Endothelial cell of umbilical vein (primary cell): Measurements from ENCODE around the gene ELMO1. TPM values are rescaled to one million over a fixed set of nuclear protein-coding genes. Genes with fewer than 3 reads are reported as not detected.

Experiments used
- BruUV-seq: library from RNA; stranded (reverse); fragments of 400-500 nt; replicated peaks from 2 replicates; lab custom pipeline; 2021; lab: Mats Ljungman, UMichigan
- CTCF ChIA-PET: fragments of 300-600, 350-600 bp; sonication (Branson Sonifier 250); formaldehyde crosslinking; loops from one replicate; lab custom pipeline; 2021; ENCODE audit warnings: antibody characterized with exemption, inconsistent platforms; lab: Charles Lee
- POLR2A ChIA-PET: fragments of 300-600, 350-600 bp; sonication (Branson Sonifier 250); formaldehyde crosslinking; loops from one replicate; lab custom pipeline; 2021; ENCODE audit warnings: antibody characterized with exemption, inconsistent platforms; lab: Charles Lee
- DNase-seq: peaks from one replicate; pipeline ENCODE4 v3.0.0-alpha.2; 2011; ENCODE audit warnings: low read depth, low spot score
- FAIRE-seq: peaks from 2 replicates; lab custom pipeline; 2011; peaks lifted over from hg19 to GRCh38; lab: Jason Lieb, UNC
- H2AFZ ChIP-seq: 2 replicates; pipeline ENCODE4 v1.6.0; 2012; ENCODE audit warnings: low read depth, low read length, control low read depth, inconsistent platforms
- H3K27ac ChIP-seq: 2 replicates; pipeline ENCODE4 v1.5.1; 2011; ENCODE audit warnings: low read depth, mild to moderate bottlenecking, control low read depth, low read length, moderate library complexity; ENCODE audit not compliant: insufficient read depth
- H3K27me3 ChIP-seq, 2 experiments: 2 replicates each; pipeline versions ENCODE4 v1.6.0 to v1.6.1; 2011; ENCODE audit warnings: low read length in 2 of 2, mixed read lengths in 1 of 2; ENCODE audit not compliant: control insufficient read depth in 2 of 2, insufficient read depth in 2 of 2
- H3K36me3 ChIP-seq, 2 experiments: 2 replicates in 1 of 2; 3 replicates in 1 of 2; pipeline ENCODE4 v1.5.1; 2011; ENCODE audit warnings: low read length in 2 of 2, mild to moderate bottlenecking in 1 of 2, moderate library complexity in 1 of 2; ENCODE audit not compliant: control insufficient read depth in 2 of 2, insufficient read depth in 2 of 2; ENCODE audit errors: extremely low read depth in 1 of 2
- H3K4me1 ChIP-seq: 3 replicates; pipeline ENCODE4 v1.5.1; 2011; ENCODE audit warnings: mild to moderate bottlenecking, low read length; ENCODE audit not compliant: control insufficient read depth, insufficient read depth; ENCODE audit errors: extremely low read depth
- H3K4me2 ChIP-seq: 2 replicates; pipeline ENCODE4 v1.6.1; 2011; ENCODE audit warnings: low read length, control low read depth, mixed read lengths; ENCODE audit not compliant: insufficient read depth
- H3K4me3 ChIP-seq, 3 experiments: fragments of 200-600 bp in 1 of 3; sonication (generic), shearing (Covaris generic) in 1 of 3; replicated peaks in 1 of 3; 2 replicates each; pipeline ENCODE4 v1.5.1; 2011 to 2016; ENCODE audit warnings: control low read depth in 3 of 3, low read length in 3 of 3, mild to moderate bottlenecking in 2 of 3, inconsistent platforms in 1 of 3, low read depth in 1 of 3, moderate library complexity in 1 of 3; ENCODE audit not compliant: insufficient read depth in 1 of 3
- H3K79me2 ChIP-seq: 2 replicates; pipeline ENCODE4 v1.6.0; 2012; ENCODE audit warnings: low read length, inconsistent platforms; ENCODE audit not compliant: control insufficient read depth, insufficient read depth
- H3K9ac ChIP-seq: replicated peaks from 2 replicates; pipeline ENCODE3; 2011; ENCODE audit warnings: low read length, control low read depth; ENCODE audit not compliant: insufficient read depth; ENCODE audit errors: extremely low read depth
- H3K9me1 ChIP-seq: replicated peaks from 3 replicates; pipeline ENCODE4 v1.6.0; 2011; ENCODE audit warnings: mild to moderate bottlenecking, low read length; ENCODE audit not compliant: control insufficient read depth, insufficient read depth; ENCODE audit errors: extremely low read depth
- H3K9me3 ChIP-seq: replicated peaks from 2 replicates; pipeline ENCODE4 v1.5.1; 2012; ENCODE audit warnings: low read length, inconsistent platforms; ENCODE audit not compliant: control insufficient read depth, insufficient read depth
- H4K20me1 ChIP-seq: replicated peaks from 2 replicates; pipeline ENCODE3; 2011; ENCODE audit warnings: mild to moderate bottlenecking, low read length; ENCODE audit not compliant: control insufficient read depth, insufficient read depth; ENCODE audit errors: extremely low read depth
- EZH2 ChIP-seq: IDR thresholded peaks from 2 replicates; pipeline ENCODE4 v1.6.1; 2012; ENCODE audit warnings: borderline replicate concordance, low read depth, mild to moderate bottlenecking, moderate library complexity, low read length, inconsistent platforms; ENCODE audit not compliant: severe bottlenecking
- FOS ChIP-seq: IDR thresholded peaks from 2 replicates; pipeline ENCODE4 v1.6.1; 2011; ENCODE audit warnings: mild to moderate bottlenecking, low read length, moderate library complexity, borderline replicate concordance; ENCODE audit not compliant: insufficient read depth
- GATA2 ChIP-seq: IDR thresholded peaks from 2 replicates; pipeline ENCODE4 v1.7.0; 2011; ENCODE audit warnings: low read depth, mild to moderate bottlenecking, moderate library complexity, mixed read lengths, low read length; ENCODE audit not compliant: insufficient read length, insufficient read depth
- JUN ChIP-seq: IDR thresholded peaks from 2 replicates; pipeline ENCODE4 v1.6.1; 2011; ENCODE audit warnings: borderline replicate concordance, low read depth; ENCODE audit not compliant: insufficient read length, insufficient read depth
- MYC ChIP-seq: IDR thresholded peaks from one replicate; pipeline ENCODE4 v1.6.1; 2011; ENCODE audit warnings: mild to moderate bottlenecking, low read depth, low read length
- POLR2A ChIP-seq: IDR thresholded peaks from 2 replicates; pipeline ENCODE4 v1.6.1; 2012; ENCODE audit warnings: low read depth, mild to moderate bottlenecking, control low read depth, low read length
- POLR2AphosphoS5 ChIP-seq: IDR thresholded peaks from 2 replicates; pipeline ENCODE4 v1.6.1; 2012; ENCODE audit warnings: low read depth, mild to moderate bottlenecking, control low read depth, low read length, moderate library complexity; ENCODE audit not compliant: insufficient read depth
- dilution Hi-C: fragments of 300-500 bp; cut with MboI; formaldehyde crosslinking; loops from one replicate; pipeline ENCODE4 v1.15.0; 2019; ENCODE audit warnings: low sequenced_read_pairs; ENCODE audit not compliant: extremely low pct_ligation_motif_present
- intact Hi-C: fragments of 100-400 bp; cut with micrococcal nuclease; formaldehyde crosslinking; loops from one replicate; pipeline ENCODE4 v1.10.0; 2022
- polyA plus RNA-seq, 4 experiments: library from polyadenylated mRNA; depleted of rRNA in 3 of 4; stranded (reverse) in 3 of 4; unstranded in 1 of 4; fragments of >200 nt; gene quantifications; 2 replicates each; pipeline versions ENCODE4 v1.2.1 to v1.2.3, GENCODE V29; 2011 to 2012; ENCODE audit warnings: missing spikeins in 1 of 4
- total RNA-seq: library from RNA; stranded (reverse); gene quantifications from 2 replicates; pipeline ENCODE4 v1.2.3, GENCODE V29; 2021
- TF ChIP-seq, protein P1 (sequence below), 2 donors: IDR thresholded peaks; 1 replicate in 1 of 2; 2 replicates in 1 of 2; pipeline ENCODE4 v1.5.1; 2011; ENCODE audit warnings: low read length in 2 of 2, mild to moderate bottlenecking in 2 of 2, moderate library complexity in 2 of 2, control low read depth in 1 of 2, inconsistent platforms in 1 of 2, low read depth in 1 of 2; ENCODE audit not compliant: insufficient read depth in 1 of 2; ENCODE audit errors: extremely low read depth in 1 of 2
- TF ChIP-seq, protein P2 (sequence below): IDR thresholded peaks from 2 replicates; pipeline ENCODE4 v1.6.1; 2011; ENCODE audit not compliant: insufficient read depth, insufficient read length

Gene ELMO1
- total and polyA plus RNA-seq, 2 donors (not counting 3 experiments of a cell fraction or from before 2014, with no cell fraction given) = 17.0 to 30.6 TPM

DNA sequence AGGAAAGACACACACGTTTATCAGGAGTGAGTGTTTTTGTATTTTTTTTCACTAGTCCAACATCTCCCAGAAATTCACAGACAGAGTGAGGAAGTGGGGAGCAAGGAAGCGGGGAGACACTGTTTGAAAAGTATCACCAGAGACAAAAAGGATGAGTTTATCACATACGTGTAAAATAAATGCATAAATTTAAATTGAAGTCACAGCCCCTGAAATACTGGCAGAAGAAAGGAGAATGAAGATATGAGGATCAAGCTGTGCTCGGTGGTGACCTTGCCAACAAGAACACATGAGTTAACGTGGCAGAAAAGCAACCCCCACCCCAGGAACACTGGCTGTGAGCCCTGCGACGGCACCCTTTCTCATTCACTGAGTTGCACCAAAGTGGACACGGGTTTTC lies 407.2 kb downstream of the ELMO1 start:
- Histone ChIP-seq H2AFZ (no peak overlapping the region), H3K36me3 (no peaks in the 10 kb centered on the region), H3K27ac (no peak overlapping the region), H3K4me1 (peaks cover 9% of the 10 kb centered on the region), H3K4me3 (no peak overlapping the region), H3K9ac (no peak overlapping the region), H3K79me2 (no peaks in the 10 kb centered on the region), H3K9me1 (no peaks in the 10 kb centered on the region), H3K4me2 (no peak overlapping the region), H3K27me3 (no peaks in the 10 kb centered on the region), H4K20me1 (no peaks in the 10 kb centered on the region), H3K9me3 (no peaks in the 10 kb centered on the region)
- TF ChIP-seq POLR2AphosphoS5 = no peak
- TF ChIP-seq JUN = no peak
- TF ChIP-seq FOS = no peak
- TF ChIP-seq, protein P1, sequence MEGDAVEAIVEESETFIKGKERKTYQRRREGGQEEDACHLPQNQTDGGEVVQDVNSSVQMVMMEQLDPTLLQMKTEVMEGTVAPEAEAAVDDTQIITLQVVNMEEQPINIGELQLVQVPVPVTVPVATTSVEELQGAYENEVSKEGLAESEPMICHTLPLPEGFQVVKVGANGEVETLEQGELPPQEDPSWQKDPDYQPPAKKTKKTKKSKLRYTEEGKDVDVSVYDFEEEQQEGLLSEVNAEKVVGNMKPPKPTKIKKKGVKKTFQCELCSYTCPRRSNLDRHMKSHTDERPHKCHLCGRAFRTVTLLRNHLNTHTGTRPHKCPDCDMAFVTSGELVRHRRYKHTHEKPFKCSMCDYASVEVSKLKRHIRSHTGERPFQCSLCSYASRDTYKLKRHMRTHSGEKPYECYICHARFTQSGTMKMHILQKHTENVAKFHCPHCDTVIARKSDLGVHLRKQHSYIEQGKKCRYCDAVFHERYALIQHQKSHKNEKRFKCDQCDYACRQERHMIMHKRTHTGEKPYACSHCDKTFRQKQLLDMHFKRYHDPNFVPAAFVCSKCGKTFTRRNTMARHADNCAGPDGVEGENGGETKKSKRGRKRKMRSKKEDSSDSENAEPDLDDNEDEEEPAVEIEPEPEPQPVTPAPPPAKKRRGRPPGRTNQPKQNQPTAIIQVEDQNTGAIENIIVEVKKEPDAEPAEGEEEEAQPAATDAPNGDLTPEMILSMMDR (IDR thresholded peaks at IDR 0.05; ENCODE audit: extremely low read depth in 1 of 2, insufficient read depth in 1 of 2, low read depth in 1 of 2, low read length in 2 of 2) = no peak
- TF ChIP-seq, protein P2, sequence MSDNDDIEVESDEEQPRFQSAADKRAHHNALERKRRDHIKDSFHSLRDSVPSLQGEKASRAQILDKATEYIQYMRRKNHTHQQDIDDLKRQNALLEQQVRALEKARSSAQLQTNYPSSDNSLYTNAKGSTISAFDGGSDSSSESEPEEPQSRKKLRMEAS = no peak
- TF ChIP-seq GATA2 = no peak
- TF ChIP-seq EZH2 = no peak
- TF ChIP-seq POLR2A = no peak
- no peak for TF ChIP-seq MYC
- FAIRE-seq (no peak), DNase-seq (no peak)
- ChIA-PET POLR2A (no interaction called here), CTCF (interaction anchor here (0.7 kb wide), 3 partner anchors 135 to 889 kb away, joined by 3 read pairs; no protein-coding TSS in a partner anchor)
- dilution Hi-C loops = no loop called here
- intact Hi-C loops = no loop called here
- no TSS peak for BruUV-seq
